ENCODE data around the gene SCAMP2.
"Not testable (repeated sequence)": the region's sequence is repeated elsewhere in the genome, so short reads cannot be mapped to it uniquely, and the experiment has no call there.

The SCAMP2 gene

GRCh38 chr15:74904190-74904805, 31.1 kb upstream of the SCAMP2 start:
- Histone ChIP-seq H3K9ac (ENCODE audit: low read length in 5 of 5) (peak overlapping the region in 1 of 5 donors; percentile 17), H3K4me1 (ENCODE audit: control insufficient read depth in 5 of 5, insufficient read depth in 5 of 5, low read length in 5 of 5) (peaks cover 5 to 54% (median 51%) of the 10 kb centered on the region in 5 donors), H3K9me3 (ENCODE audit: control insufficient read depth in 5 of 5, low read length in 5 of 5) (no peaks in the 10 kb centered on the region), H3K27ac (ENCODE audit: low read depth, low read length) (no peak overlapping the region), H3K27me3 (ENCODE audit: control insufficient read depth in 5 of 5, insufficient read depth in 4 of 5, low read length in 5 of 5) (no peaks in the 10 kb centered on the region), H3K36me3 (ENCODE audit: control insufficient read depth in 5 of 5, insufficient read depth in 5 of 5, low read length in 5 of 5) (peaks cover 8 to 50% (median 41%) of the 10 kb centered on the region in 5 donors), H3K4me3 (ENCODE audit: low read depth in 1 of 5, low read length in 5 of 5) (no peak overlapping the region)

DNA sequence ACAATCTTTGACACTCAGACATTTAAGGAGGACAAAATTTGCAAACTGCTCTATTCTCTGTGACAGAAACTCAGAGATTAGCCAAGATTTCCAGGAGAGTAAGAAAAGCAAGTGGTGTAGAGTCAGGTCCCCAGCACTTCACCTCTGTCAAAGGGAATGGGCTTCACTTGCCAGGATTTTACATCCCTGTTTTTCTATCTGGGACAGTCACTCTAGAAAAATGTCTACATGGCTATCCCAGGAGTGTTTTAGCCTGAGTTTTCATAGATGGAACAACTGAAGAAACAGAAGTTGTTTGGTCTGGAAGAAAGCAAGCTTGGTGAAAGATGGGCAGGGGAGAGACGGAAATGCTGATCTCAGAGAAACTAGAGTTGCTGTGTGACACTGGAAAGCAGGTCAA, 30.5 kb upstream of the SCAMP2 start:
- no peaks in the 10 kb centered on the region for H3K27me3 ChIP-seq (ENCODE audit: control insufficient read depth in 5 of 5, insufficient read depth in 4 of 5, low read length in 5 of 5)
- H3K36me3 ChIP-seq (ENCODE audit: control insufficient read depth in 5 of 5, insufficient read depth in 5 of 5, low read length in 5 of 5), result peaks cover 8 to 56% (median 46%) of the 10 kb centered on the region in 5 donors
- H3K27ac ChIP-seq (ENCODE audit: low read depth, low read length), result peak overlapping the region; percentile 33
- H3K4me1 ChIP-seq (ENCODE audit: control insufficient read depth in 5 of 5, insufficient read depth in 5 of 5, low read length in 5 of 5), result peaks cover 5 to 54% (median 51%) of the 10 kb centered on the region in 5 donors
- no peaks in the 10 kb centered on the region for H3K9me3 ChIP-seq (ENCODE audit: control insufficient read depth in 5 of 5, low read length in 5 of 5)
- H3K9ac ChIP-seq (ENCODE audit: low read length in 5 of 5), result peak overlapping the region in 1 of 5 donors; percentile 17
- no peak overlapping the region for H3K4me3 ChIP-seq (ENCODE audit: low read depth in 1 of 5, low read length in 5 of 5)

DNA sequence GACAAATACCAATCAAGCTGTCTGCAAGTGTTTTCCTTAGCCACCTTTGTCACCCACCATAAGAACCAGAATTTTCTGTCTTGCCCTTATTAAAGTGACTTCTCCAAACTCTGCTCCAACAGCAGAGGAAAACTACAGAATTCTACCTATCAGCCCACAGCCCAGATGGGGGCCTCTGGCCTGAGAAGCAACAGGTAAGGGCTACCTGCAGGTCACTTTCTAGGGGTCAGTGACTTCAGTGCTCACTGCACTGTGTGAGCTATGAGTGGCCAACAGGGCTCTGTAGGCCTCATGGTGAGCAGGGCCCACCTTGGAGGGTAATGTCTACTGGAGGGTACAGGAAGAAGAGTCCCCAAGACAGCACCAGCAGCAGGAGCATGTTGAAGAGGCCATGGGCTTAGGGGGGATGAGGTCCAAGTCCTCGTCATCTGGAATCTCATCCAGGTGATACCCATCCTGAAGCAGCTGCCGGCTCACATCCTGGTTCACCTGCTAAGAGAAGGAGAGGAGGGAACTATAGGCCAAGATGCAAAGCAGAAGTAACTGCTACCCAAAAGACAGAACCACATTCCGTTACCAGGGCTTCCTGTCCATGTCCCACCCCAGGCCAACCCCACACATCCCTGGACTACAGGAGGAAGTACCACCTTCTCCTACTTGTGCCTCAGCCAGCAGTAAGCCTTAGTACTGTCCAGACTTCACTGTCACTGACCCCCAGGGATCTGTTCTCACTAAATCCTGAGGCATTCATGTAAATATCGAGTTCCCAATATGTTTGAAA, 29.3 kb upstream of the SCAMP2 start:
- H3K27ac ChIP-seq (ENCODE audit: low read depth, low read length), result peak overlapping the region; percentile 22
- no peak overlapping the region for H3K4me3 ChIP-seq (ENCODE audit: low read depth in 1 of 5, low read length in 5 of 5)
- peak overlapping the region in 1 of 5 donors; percentile 29 for H3K9ac ChIP-seq (ENCODE audit: low read length in 5 of 5)
- H3K9me3 ChIP-seq (ENCODE audit: control insufficient read depth in 5 of 5, low read length in 5 of 5), result no peaks in the 10 kb centered on the region
- peaks cover 5 to 49% (median 48%) of the 10 kb centered on the region in 5 donors for H3K4me1 ChIP-seq (ENCODE audit: control insufficient read depth in 5 of 5, insufficient read depth in 5 of 5, low read length in 5 of 5)
- H3K27me3 ChIP-seq (ENCODE audit: control insufficient read depth in 5 of 5, insufficient read depth in 4 of 5, low read length in 5 of 5), result no peaks in the 10 kb centered on the region
- H3K36me3 ChIP-seq (ENCODE audit: control insufficient read depth in 5 of 5, insufficient read depth in 5 of 5, low read length in 5 of 5), result peaks cover 8 to 66% (median 56%) of the 10 kb centered on the region in 5 donors

DNA sequence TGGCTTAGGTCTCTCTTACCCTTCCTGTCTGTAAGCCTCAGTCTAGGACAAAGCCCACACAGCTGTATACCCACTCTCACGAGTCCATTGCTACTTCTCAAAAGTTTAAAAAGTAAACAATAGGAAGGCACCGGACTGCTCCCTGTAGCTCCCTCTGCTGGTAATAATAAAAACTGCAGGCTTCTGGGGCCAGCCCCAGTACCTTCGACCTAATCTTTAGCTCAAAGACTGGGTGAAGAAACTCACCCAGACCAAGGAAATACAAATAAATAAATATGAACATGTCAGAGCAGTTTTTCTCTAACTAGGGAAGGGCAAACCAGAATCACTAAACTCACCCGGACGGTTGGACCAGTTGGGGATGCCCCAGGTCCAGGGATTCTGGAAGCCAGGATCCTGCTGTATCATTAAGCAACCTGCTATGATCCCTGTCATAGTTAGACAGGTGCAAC, 28.5 kb upstream of the SCAMP2 start:
- peak overlapping the region; percentile 22 for H3K27ac ChIP-seq (ENCODE audit: low read depth, low read length)
- no peak overlapping the region for H3K4me3 ChIP-seq (ENCODE audit: low read depth in 1 of 5, low read length in 5 of 5)
- no peaks in the 10 kb centered on the region for H3K27me3 ChIP-seq (ENCODE audit: control insufficient read depth in 5 of 5, insufficient read depth in 4 of 5, low read length in 5 of 5)
- H3K4me1 ChIP-seq (ENCODE audit: control insufficient read depth in 5 of 5, insufficient read depth in 5 of 5, low read length in 5 of 5), result peaks cover 5 to 48% (median 43%) of the 10 kb centered on the region in 5 donors
- no peaks in the 10 kb centered on the region for H3K9me3 ChIP-seq (ENCODE audit: control insufficient read depth in 5 of 5, low read length in 5 of 5)
- H3K36me3 ChIP-seq (ENCODE audit: control insufficient read depth in 5 of 5, insufficient read depth in 5 of 5, low read length in 5 of 5), result peaks cover 8 to 73% (median 62%) of the 10 kb centered on the region in 5 donors
- peak overlapping the region in 1 of 5 donors; percentile 17 for H3K9ac ChIP-seq (ENCODE audit: low read length in 5 of 5)

- Histone ChIP-seq H3K4me3 (ENCODE audit: low read depth in 1 of 5, low read length in 5 of 5) (no peak overlapping the region), H3K27me3 (ENCODE audit: control insufficient read depth in 5 of 5, insufficient read depth in 4 of 5, low read length in 5 of 5) (no peaks in the 10 kb centered on the region), H3K36me3 (ENCODE audit: control insufficient read depth in 5 of 5, insufficient read depth in 5 of 5, low read length in 5 of 5) (peaks cover 6 to 76% (median 56%) of the 10 kb centered on the region in 5 donors), H3K27ac (ENCODE audit: low read depth, low read length) (no peak overlapping the region), H3K4me1 (ENCODE audit: control insufficient read depth in 5 of 5, insufficient read depth in 5 of 5, low read length in 5 of 5) (peaks cover 0 to 26% (median 20%) of the 10 kb centered on the region in 5 donors), H3K9ac (ENCODE audit: low read length in 5 of 5) (no peak overlapping the region), H3K9me3 (ENCODE audit: control insufficient read depth in 5 of 5, low read length in 5 of 5) (no peaks in the 10 kb centered on the region)
These were observed 24.1 kb upstream of the SCAMP2 start for GRCh38 chr15:74897300-74897701.

DNA sequence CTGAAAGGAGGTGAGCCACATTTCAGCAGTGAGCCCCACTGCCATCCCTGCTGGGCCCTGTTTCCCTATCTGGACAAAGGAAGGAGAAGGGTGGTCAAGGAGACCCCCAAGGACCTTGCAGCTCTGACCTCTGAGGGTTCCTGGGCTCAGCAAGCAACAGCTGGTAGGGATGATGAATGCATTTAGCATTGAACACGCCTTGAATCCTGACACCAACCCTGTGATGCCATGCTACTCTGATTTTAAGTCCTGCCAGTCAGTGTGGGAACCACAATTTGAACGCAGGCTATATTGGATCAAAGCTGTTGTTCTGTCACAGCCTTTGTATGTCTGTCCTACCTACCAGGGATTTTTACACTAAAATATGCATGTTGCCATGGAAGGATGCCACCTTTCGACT, 23.2 kb upstream of the SCAMP2 start:
- Histone ChIP-seq H3K27me3 (ENCODE audit: control insufficient read depth in 5 of 5, insufficient read depth in 4 of 5, low read length in 5 of 5) (no peaks in the 10 kb centered on the region), H3K4me1 (ENCODE audit: control insufficient read depth in 5 of 5, insufficient read depth in 5 of 5, low read length in 5 of 5) (peaks cover 0 to 18% (median 10%) of the 10 kb centered on the region in 5 donors), H3K9me3 (ENCODE audit: control insufficient read depth in 5 of 5, low read length in 5 of 5) (no peaks in the 10 kb centered on the region), H3K9ac (ENCODE audit: low read length in 5 of 5) (no peak overlapping the region), H3K4me3 (ENCODE audit: low read depth in 1 of 5, low read length in 5 of 5) (no peak overlapping the region), H3K36me3 (ENCODE audit: control insufficient read depth in 5 of 5, insufficient read depth in 5 of 5, low read length in 5 of 5) (peaks cover 3 to 74% (median 58%) of the 10 kb centered on the region in 5 donors), H3K27ac (ENCODE audit: low read depth, low read length) (no peak overlapping the region)

DNA sequence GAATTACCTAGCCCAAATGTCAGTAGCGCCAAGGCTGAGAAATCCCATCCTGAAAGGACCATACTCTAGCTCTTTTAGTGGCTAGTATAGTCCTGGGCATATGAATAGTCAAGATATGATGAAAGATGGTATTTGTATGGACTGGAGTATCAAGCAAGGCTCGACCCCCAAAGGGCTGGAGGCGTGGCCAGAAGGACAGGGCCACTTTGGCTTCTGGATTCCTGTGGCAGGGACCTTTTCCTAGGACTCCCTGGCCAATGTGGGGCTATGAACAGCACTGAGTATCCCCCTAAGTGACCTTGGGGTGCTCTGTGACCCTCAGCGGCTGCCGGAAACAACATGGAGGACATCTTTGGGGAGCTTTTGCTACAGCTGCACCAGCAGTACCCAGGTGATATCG, 22.7 kb upstream of the SCAMP2 start:
- no peak overlapping the region for H3K27ac ChIP-seq (ENCODE audit: low read depth, low read length)
- H3K9me3 ChIP-seq (ENCODE audit: control insufficient read depth in 5 of 5, low read length in 5 of 5), result no peaks in the 10 kb centered on the region
- H3K36me3 ChIP-seq (ENCODE audit: control insufficient read depth in 5 of 5, insufficient read depth in 5 of 5, low read length in 5 of 5), result peaks cover 3 to 72% (median 56%) of the 10 kb centered on the region in 5 donors
- no peak overlapping the region for H3K9ac ChIP-seq (ENCODE audit: low read length in 5 of 5)
- H3K4me1 ChIP-seq (ENCODE audit: control insufficient read depth in 5 of 5, insufficient read depth in 5 of 5, low read length in 5 of 5), result peaks cover 0 to 14% (median 9%) of the 10 kb centered on the region in 5 donors
- H3K27me3 ChIP-seq (ENCODE audit: control insufficient read depth in 5 of 5, insufficient read depth in 4 of 5, low read length in 5 of 5), result no peaks in the 10 kb centered on the region
- H3K4me3 ChIP-seq (ENCODE audit: low read depth in 1 of 5, low read length in 5 of 5), result no peak overlapping the region

DNA sequence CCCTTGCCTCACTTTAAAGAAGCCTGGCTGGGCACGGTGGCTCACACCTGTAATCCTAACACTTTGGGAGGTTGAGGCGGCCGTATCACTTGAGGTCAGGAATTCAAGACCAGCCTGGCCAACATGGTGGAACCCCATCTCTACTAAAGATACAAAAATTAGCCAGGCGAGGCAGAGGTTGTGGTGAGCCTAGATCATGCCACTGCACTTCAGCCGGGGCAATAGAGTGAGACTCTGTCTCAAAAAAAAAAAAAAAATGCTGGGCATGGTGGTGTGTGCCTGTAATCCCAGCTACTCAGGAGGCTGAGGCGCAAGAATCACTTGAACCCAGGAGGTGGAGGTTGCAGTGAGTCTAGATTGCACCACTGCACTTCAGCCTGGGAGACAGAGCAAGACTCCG, 21.2 kb upstream of the SCAMP2 start:
- Histone ChIP-seq H3K4me1 (ENCODE audit: control insufficient read depth in 5 of 5, insufficient read depth in 5 of 5, low read length in 5 of 5) (peaks cover under 1 to 24% (median 23%) of the 10 kb centered on the region in 5 donors), H3K36me3 (ENCODE audit: control insufficient read depth in 5 of 5, insufficient read depth in 5 of 5, low read length in 5 of 5) (peaks cover 0 to 59% (median 42%) of the 10 kb centered on the region in 5 donors)
- not testable (repeated sequence) for H3K27ac ChIP-seq (ENCODE audit: low read depth, low read length); H3K9ac ChIP-seq (ENCODE audit: low read length in 5 of 5); H3K9me3 ChIP-seq (ENCODE audit: control insufficient read depth in 5 of 5, low read length in 5 of 5); H3K27me3 ChIP-seq (ENCODE audit: control insufficient read depth in 5 of 5, insufficient read depth in 4 of 5, low read length in 5 of 5); H3K4me3 ChIP-seq (ENCODE audit: low read depth in 1 of 5, low read length in 5 of 5)

GRCh38 chr15:74893627-74894026, 20.5 kb upstream of the SCAMP2 start:
- peaks cover 0 to 51% (median 36%) of the 10 kb centered on the region in 5 donors for H3K36me3 ChIP-seq (ENCODE audit: control insufficient read depth in 5 of 5, insufficient read depth in 5 of 5, low read length in 5 of 5)
- no peak overlapping the region for H3K4me3 ChIP-seq (ENCODE audit: low read depth in 1 of 5, low read length in 5 of 5)
- H3K9ac ChIP-seq (ENCODE audit: low read length in 5 of 5), result peak overlapping the region in 1 of 5 donors; percentile 1
- no peaks in the 10 kb centered on the region for H3K27me3 ChIP-seq (ENCODE audit: control insufficient read depth in 5 of 5, insufficient read depth in 4 of 5, low read length in 5 of 5)
- no peaks in the 10 kb centered on the region for H3K9me3 ChIP-seq (ENCODE audit: control insufficient read depth in 5 of 5, low read length in 5 of 5)
- H3K4me1 ChIP-seq (ENCODE audit: control insufficient read depth in 5 of 5, insufficient read depth in 5 of 5, low read length in 5 of 5), result peaks cover 6 to 31% (median 30%) of the 10 kb centered on the region in 5 donors
- H3K27ac ChIP-seq (ENCODE audit: low read depth, low read length), result no peak overlapping the region

DNA sequence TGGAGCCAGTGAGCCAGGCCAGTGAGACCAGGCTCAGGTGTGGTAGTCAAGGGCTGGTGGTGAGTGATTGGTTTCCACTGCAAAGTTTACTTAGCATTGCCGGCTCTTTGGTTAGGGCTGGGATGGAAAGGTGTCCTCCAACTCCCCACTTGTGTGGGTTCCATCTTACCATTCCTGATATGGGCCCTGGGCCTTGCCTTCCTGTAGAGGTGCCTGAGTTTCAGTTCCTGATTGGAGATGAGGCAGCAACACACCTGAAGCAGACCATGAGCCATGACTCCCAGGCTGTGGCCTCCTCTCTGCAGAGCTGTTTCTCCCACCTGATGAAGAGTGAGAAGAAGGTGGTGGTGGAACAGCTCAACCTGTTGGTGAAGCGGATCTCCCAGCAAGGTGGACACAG, 19.8 kb upstream of the SCAMP2 start:
- Histone ChIP-seq H3K4me1 (ENCODE audit: control insufficient read depth in 5 of 5, insufficient read depth in 5 of 5, low read length in 5 of 5) (peaks cover 6 to 32% (median 31%) of the 10 kb centered on the region in 5 donors), H3K27ac (ENCODE audit: low read depth, low read length) (no peak overlapping the region), H3K9ac (ENCODE audit: low read length in 5 of 5) (no peak overlapping the region), H3K9me3 (ENCODE audit: control insufficient read depth in 5 of 5, low read length in 5 of 5) (no peaks in the 10 kb centered on the region), H3K27me3 (ENCODE audit: control insufficient read depth in 5 of 5, insufficient read depth in 4 of 5, low read length in 5 of 5) (no peaks in the 10 kb centered on the region), H3K36me3 (ENCODE audit: control insufficient read depth in 5 of 5, insufficient read depth in 5 of 5, low read length in 5 of 5) (peaks cover 0 to 47% (median 31%) of the 10 kb centered on the region in 5 donors), H3K4me3 (ENCODE audit: low read depth in 1 of 5, low read length in 5 of 5) (no peak overlapping the region)
